GM19395 (cell line): ENCODE data around the gene SKIC2.

ENCODE experiments used
- ATAC-seq: cut with Tn5 transposase; IDR thresholded peaks from one replicate; pipeline ENCODE4 v1.9.1; 2021; ENCODE audit warnings: mild to moderate bottlenecking, moderate library complexity; ENCODE audit not compliant: unreplicated experiment

Gene SKIC2

GRCh38 chr6:31945154-31945506 lies 13.8 kb upstream of the SKIC2 start:
- ATAC-seq: no peak

DNA sequence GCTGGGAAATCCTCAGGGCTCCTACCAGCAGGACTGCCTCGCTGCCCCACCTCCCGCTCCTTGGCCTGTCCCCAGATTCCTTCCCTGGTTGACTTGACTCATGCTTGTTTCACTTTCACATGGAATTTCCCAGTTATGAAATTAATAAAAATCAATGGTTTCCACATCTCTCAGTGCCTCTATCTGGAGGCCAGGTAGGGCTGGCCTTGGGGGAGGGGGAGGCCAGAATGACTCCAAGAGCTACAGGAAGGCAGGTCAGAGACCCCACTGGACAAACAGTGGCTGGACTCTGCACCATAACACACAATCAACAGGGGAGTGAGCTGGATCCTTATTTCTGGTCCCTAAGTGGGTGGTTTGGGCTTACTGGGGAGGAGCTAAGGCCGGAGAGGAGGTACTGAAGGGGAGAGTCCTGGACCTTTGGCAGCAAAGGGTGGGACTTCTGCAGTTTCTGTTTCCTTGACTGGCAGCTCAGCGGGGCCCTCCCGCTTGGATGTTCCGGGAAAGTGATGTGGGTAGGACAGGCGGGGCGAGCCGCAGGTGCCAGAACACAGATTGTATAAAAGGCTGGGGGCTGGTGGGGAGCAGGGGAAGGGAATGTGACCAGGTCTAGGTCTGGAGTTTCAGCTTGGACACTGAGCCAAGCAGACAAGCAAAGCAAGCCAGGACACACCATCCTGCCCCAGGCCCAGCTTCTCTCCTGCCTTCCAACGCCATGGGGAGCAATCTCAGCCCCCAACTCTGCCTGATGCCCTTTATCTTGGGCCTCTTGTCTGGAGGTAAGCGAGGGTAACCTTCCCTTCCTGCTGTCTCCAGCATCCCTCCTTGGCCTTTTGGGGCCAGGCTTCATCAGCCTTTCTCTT lies 13.2 kb upstream of the SKIC2 start, which contains the start of gene CFB:
Gene CFB, plus strand, starts transcription at position 589 of the 863 bp plus-strand sequence. Its CDS starts 127 bp downstream, at position 716.
- ATAC-seq: no peak

DNA sequence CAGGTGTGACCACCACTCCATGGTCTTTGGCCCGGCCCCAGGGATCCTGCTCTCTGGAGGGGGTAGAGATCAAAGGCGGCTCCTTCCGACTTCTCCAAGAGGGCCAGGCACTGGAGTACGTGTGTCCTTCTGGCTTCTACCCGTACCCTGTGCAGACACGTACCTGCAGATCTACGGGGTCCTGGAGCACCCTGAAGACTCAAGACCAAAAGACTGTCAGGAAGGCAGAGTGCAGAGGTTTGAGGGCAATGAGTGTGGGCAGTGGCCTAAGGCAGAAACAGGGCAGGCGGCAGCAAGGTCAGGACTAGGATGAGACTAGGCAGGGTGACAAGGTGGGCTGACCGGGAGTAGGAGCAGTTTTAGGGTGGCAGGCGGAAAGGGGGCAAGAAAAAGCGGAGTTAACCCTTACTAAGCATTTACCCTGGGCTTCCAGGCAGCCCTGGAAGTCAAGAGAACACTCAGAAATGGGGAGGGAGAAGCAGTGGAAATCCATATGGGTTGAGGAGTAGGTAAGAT lies 12.5 kb upstream of the SKIC2 start:
- ATAC-seq: no peak

DNA sequence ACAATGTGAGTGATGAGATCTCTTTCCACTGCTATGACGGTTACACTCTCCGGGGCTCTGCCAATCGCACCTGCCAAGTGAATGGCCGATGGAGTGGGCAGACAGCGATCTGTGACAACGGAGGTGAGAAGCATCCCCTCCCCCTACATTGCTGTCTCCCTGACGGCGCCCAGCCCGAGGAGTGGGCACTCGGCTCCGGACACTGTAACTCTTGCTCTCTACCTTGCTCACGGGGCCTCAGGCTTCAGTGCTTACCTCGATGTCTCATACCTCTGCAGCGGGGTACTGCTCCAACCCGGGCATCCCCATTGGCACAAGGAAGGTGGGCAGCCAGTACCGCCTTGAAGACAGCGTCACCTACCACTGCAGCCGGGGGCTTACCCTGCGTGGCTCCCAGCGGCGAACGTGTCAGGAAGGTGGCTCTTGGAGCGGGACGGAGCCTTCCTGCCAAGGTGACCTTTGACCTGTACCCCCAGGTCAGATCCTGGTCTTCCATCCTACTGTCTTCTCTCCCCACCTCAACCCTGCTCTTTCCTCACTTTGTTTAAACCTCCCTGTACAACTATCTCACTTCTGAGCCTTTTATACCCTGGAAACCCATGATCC lies 11.8 kb upstream of the SKIC2 start:
- ATAC-seq: no peak

- no peak for ATAC-seq
Measured at GRCh38 chr6:31947864-31948263, 11.1 kb upstream of the SKIC2 start.

DNA sequence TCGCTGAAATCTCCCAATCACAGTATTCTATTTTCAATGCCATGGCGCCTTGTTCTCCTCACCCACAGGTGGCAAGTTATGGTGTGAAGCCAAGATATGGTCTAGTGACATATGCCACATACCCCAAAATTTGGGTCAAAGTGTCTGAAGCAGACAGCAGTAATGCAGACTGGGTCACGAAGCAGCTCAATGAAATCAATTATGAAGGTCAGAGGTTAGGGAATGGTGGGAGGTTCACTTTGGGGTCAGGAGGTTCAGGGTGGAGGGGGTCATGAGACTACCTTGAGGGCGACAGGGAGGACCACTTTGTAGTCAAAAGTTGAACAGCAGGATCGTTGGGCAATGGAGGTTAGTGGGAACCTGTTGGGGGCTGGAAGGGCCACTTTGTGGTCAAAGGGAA lies 10.7 kb upstream of the SKIC2 start:
- no peak for ATAC-seq

DNA sequence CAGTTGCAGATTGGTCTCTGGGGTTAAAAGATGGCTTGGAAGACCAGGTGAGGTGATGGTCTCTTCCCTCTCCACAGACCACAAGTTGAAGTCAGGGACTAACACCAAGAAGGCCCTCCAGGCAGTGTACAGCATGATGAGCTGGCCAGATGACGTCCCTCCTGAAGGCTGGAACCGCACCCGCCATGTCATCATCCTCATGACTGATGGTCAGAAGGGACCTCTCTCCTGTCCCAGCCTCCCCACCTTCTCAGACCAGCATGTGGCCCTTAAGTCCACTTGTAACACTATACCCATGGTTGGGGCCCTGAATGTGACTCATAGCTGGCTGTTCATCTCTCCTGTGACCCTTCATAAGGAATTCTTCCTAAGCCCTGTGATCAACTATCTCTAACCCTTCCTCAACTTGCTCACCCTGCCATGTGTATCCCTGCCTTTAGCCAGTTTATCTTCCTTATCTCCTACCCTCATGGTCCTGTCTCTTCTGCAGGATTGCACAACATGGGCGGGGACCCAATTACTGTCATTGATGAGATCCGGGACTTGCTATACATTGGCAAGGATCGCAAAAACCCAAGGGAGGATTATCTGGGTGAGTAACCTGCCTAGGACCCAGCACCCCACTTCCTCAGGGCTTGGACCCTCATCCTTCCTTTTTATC lies 10.1 kb upstream of the SKIC2 start:
- no peak for ATAC-seq

GRCh38 chr6:31949926-31950548 lies 8.9 kb upstream of the SKIC2 start:
- no peak for ATAC-seq

GRCh38 chr6:31952140-31952805 lies 6.7 kb upstream of the SKIC2 start:
- no peak for ATAC-seq

DNA sequence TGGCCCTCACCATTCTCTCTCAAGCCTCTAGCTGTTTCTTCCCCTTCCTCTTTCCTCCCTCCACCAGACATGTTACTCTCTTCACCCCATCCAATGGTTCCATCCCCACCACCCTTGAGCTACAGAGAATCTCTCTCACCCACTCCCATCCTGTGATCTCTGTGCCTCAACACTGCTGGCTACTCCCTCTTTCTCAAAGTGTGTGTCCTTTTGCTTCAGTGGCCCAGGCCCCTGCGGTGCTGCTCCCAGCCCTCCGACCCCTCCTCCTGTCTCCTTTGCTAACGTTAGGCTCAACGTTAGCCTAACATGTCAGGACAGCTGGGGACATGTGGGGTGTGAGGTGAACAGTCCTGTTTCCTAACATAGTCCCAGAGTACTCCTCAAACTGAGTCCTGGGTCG lies 6.1 kb upstream of the SKIC2 start:
- no peak for ATAC-seq

DNA sequence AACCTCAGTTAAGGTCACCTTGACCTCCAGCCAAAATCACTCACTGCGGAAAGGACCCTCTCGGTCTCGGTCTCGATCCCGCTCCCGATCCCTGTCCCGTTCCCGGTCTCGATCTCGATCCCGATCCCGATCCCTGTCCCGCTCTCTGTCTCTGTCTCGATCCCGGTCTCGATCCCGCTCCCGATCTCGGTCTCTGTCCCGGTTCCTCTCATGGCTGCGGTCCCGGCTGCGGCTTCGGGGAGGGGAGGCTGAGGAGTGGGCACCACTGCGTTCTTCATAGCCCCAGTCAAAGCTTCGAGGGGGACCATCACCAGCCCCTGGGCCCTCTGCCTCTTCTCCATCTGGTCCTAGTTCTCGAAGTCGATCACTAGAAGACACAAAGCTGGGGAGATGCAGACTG lies 4.5 kb upstream of the SKIC2 start:
- no peak for ATAC-seq

DNA sequence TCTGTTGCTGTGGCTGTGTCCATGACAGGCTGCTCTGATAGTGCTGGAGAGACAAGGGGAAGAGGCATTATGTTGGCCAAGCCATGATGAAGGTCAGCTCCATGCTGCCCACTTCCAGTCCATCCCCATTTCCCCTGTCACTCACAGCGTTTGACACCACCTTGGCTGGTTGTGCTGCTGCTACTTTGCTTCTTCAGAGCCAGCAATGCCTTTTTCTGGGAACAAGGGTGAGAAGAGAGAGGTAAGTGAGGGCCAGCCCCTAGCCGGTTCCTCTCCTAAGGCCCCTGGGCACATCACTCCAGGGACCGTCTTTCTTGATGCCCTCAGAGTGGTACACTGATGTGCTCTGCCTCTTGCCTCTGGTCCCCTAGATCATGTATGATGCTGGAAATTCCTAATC lies 2.2 kb upstream of the SKIC2 start:
- ATAC-seq: no peak

- ATAC-seq: no peak
Measured at GRCh38 chr6:31958412-31958740, 599 bp upstream of the SKIC2 start.

GRCh38 chr6:31961616-31962015 lies 2.6 kb downstream of the SKIC2 start:
- ATAC-seq: no peak

DNA sequence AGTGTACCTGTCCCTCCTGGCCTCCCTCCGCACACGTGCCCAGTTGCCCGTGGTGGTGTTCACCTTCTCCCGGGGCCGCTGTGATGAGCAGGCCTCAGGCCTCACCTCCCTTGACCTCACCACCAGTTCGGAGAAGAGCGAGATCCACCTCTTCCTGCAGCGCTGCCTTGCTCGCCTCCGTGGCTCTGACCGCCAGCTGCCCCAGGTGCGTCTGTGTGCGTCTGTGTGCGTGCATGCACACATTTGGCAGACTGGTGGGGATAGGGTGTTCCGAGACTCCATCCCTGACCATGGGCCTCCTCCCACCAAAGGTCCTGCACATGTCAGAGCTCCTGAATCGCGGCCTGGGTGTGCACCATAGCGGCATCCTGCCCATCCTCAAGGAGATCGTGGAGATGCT lies 4.9 kb downstream of the SKIC2 start:
- ATAC-seq: no peak

- ATAC-seq: no peak
Measured at GRCh38 chr6:31965700-31966099, 6.7 kb downstream of the SKIC2 start.

DNA sequence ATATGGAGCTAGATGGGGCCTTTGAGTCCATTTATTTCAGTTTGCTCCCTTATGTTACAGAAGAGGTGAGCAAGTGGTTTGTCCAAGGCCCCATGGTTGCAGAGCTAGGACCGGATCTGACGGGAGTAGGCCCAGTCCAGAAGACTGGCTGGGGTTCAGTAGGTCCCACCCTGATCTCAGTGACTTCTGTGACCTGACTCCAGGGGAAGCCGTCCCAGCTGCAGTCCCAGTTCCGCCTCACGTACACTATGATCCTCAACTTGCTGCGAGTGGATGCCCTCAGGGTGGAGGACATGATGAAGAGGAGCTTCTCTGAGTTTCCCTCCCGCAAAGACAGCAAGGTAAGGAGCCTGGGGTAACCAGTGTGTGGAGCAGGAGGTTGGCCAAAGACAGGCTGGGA lies 7.5 kb downstream of the SKIC2 start:
- no peak for ATAC-seq

DNA sequence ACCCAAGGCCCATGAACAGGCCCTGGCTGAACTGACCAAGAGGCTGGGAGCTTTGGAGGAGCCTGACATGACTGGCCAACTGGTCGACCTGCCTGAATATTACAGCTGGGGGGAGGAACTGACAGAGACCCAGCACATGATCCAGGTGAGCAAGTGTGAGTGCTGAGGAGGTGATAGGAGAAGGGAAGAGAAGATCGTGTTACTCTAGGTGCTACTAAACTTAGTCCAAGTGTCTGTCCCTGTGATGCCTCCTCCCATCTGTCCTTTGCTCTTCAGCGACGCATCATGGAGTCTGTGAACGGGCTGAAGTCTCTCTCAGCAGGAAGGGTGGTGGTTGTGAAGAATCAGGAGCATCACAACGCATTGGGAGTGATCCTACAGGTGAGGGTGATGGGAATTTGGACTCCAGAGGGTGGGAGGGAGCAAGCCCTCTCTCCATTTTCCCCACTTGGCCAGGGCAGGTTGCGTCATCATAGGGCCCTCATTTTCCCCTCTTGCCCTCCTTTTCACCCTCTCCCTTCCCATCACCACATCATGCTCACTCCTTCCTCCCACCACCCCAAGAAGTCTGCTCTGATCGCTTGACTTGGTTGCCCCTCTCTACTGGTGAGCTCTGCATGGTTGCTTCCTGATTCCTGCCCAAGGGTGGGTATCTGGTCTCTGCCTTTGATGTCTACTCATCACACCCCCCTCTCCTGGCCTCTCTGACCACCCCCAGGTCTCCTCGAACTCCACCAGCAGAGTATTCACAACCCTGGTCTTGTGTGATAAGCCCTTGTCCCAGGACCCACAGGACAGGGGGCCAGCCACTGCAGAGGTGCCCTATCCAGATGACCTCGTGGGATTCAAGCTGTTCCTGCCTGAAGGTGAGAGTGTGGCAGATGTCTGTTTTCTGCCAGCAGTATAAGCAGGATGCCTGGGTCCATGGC lies 8.3 kb downstream of the SKIC2 start:
- ATAC-seq: no peak

DNA sequence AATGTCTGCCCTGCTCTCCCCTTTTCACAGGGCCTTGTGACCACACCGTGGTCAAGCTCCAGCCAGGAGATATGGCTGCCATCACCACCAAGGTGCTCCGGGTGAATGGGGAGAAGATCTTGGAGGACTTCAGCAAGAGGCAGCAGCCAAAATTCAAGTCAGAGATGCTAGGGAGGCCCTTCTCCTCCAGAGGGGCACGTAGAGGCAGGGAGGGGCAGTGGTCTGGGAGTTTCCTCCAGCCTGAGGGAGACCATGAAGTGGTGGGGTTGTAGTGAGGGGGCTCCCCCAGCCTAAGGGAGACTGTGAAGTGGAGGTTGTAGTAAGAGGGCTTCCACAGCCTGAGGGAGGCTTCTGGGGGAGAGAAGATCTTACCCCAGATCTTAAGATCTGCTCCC lies 8.9 kb downstream of the SKIC2 start:
- no peak for ATAC-seq

DNA sequence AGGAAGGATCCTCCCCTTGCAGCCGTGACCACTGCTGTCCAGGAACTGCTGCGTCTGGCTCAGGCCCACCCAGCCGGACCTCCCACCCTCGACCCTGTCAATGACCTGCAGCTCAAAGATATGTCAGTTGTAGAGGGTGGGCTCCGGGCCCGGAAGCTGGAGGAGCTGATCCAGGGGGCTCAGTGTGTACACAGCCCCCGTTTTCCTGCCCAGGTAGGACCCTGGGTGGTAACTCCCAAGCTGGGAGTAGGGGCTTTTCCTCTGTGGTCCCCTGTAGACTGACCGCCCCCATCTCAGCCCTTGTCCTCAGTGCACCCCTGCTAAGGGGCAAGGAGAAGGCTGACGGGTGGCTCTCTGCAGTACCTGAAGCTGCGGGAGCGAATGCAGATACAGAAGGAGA lies 9.4 kb downstream of the SKIC2 start:
- ATAC-seq: no peak
